DND-41 (cell line): Measurements from ENCODE around the gene FAF1.

Source experiments
- CTCF ChIP-seq: IDR thresholded peaks from 2 replicates; pipeline ENCODE4 v1.5.1; 2012; ENCODE audit warnings: borderline replicate concordance, low read length, moderate library complexity, mild to moderate bottlenecking; ENCODE audit not compliant: poor library complexity, severe bottlenecking; ENCODE audit errors: extremely low read depth
- EZH2 ChIP-seq: IDR thresholded peaks from 3 replicates; pipeline ENCODE4 v1.6.1; 2012; ENCODE audit warnings: borderline replicate concordance, low read depth, mild to moderate bottlenecking, moderate library complexity, low read length, inconsistent platforms; ENCODE audit not compliant: severe bottlenecking

- TF ChIP-seq CTCF: peak; percentile 9
- no peak for TF ChIP-seq EZH2
Measured at GRCh38 chr1:50438945-50439344, 521.1 kb downstream of the FAF1 start.
